ENCODE measurements around the gene METTL4.
A peak's percentile ranks its signal among the peaks of the same experiment; 100 is the strongest.
"Not testable (repeated sequence)": the region's sequence is repeated elsewhere in the genome, so short reads cannot be mapped to it uniquely, and the experiment has no call there.

Gene METTL4

GRCh38 chr18:2559249-2559648 is 12.1 kb downstream of the METTL4 start:
- no peak for DNase-seq (ENCODE audit: low read depth in 2 of 2)

- no peak for DNase-seq (ENCODE audit: low read depth in 2 of 2)
These were observed 13.8 kb downstream of the METTL4 start for GRCh38 chr18:2557536-2557935.

- DNase-seq (ENCODE audit: low read depth in 2 of 2): no peak
These were observed 15.4 kb downstream of the METTL4 start for GRCh38 chr18:2555895-2556294.

- DNase-seq (ENCODE audit: low read depth in 2 of 2): no peak
These were observed 16.6 kb downstream of the METTL4 start for GRCh38 chr18:2554696-2555095.

GRCh38 chr18:2551425-2551824 is 19.9 kb downstream of the METTL4 start:
- DNase-seq (ENCODE audit: low read depth in 2 of 2): no peak

GRCh38 chr18:2549462-2549861 is 21.8 kb downstream of the METTL4 start:
- DNase-seq (ENCODE audit: low read depth in 2 of 2): no peak

GRCh38 chr18:2547477-2548087 is 23.7 kb downstream of the METTL4 start:
- no peak for DNase-seq (ENCODE audit: low read depth in 2 of 2)

- DNase-seq (ENCODE audit: low read depth in 2 of 2): no peak
These were observed 26.1 kb downstream of the METTL4 start for GRCh38 chr18:2545155-2545554.

- peak in 1 of 2 experiments; percentile 8 for DNase-seq (ENCODE audit: low read depth in 2 of 2)
These were observed 29.3 kb downstream of the METTL4 start for GRCh38 chr18:2541925-2542563.

- DNase-seq (ENCODE audit: low read depth in 2 of 2): no peak
These were observed 30.7 kb downstream of the METTL4 start for GRCh38 chr18:2540575-2540974.

- no peak for DNase-seq (ENCODE audit: low read depth in 2 of 2)
These were observed 32.5 kb downstream of the METTL4 start for GRCh38 chr18:2538844-2539243.

GRCh38 chr18:2538236-2538635 is 33.1 kb downstream of the METTL4 start:
- no peak for DNase-seq (ENCODE audit: low read depth in 2 of 2)

- DNase-seq (ENCODE audit: low read depth in 2 of 2): no peak
These were observed 34.0 kb downstream of the METTL4 start for GRCh38 chr18:2537296-2537695.

GRCh38 chr18:2536493-2536892 is 34.8 kb downstream of the METTL4 start:
- peak in 1 of 2 experiments; percentile 9 for DNase-seq (ENCODE audit: low read depth in 2 of 2)

- no peak for DNase-seq (ENCODE audit: low read depth in 2 of 2)
These were observed 35.2 kb downstream of the METTL4 start for GRCh38 chr18:2536063-2536462.

GRCh38 chr18:2535419-2535910 is 35.8 kb downstream of the METTL4 start:
- no peak for DNase-seq (ENCODE audit: low read depth in 2 of 2)

GRCh38 chr18:2534906-2535305 is 36.4 kb downstream of the METTL4 start:
- DNase-seq (ENCODE audit: low read depth in 2 of 2): no peak

- no peak for DNase-seq (ENCODE audit: low read depth in 2 of 2)
These were observed 38.5 kb downstream of the METTL4 start for GRCh38 chr18:2532797-2533196.

- DNase-seq (ENCODE audit: low read depth in 2 of 2): no peak
These were observed 39.6 kb downstream of the METTL4 start for GRCh38 chr18:2531751-2532150.

GRCh38 chr18:2529154-2529553 is 42.2 kb downstream of the METTL4 start:
- peak in 1 of 2 experiments; percentile 31 for DNase-seq (ENCODE audit: low read depth in 2 of 2)

GRCh38 chr18:2526329-2526728 is 45.0 kb downstream of the METTL4 start:
- no peak for DNase-seq (ENCODE audit: low read depth in 2 of 2)

GRCh38 chr18:2524794-2525198 is 46.5 kb downstream of the METTL4 start:
- DNase-seq (ENCODE audit: low read depth in 2 of 2): not testable (repeated sequence)

GRCh38 chr18:2522112-2522511 is 49.2 kb downstream of the METTL4 start:
- DNase-seq (ENCODE audit: low read depth in 2 of 2): no peak

- DNase-seq (ENCODE audit: low read depth in 2 of 2): no peak
These were observed 52.8 kb downstream of the METTL4 start for GRCh38 chr18:2518473-2518872.
